ENCODE results near the gene TMEM150A.

DNA sequence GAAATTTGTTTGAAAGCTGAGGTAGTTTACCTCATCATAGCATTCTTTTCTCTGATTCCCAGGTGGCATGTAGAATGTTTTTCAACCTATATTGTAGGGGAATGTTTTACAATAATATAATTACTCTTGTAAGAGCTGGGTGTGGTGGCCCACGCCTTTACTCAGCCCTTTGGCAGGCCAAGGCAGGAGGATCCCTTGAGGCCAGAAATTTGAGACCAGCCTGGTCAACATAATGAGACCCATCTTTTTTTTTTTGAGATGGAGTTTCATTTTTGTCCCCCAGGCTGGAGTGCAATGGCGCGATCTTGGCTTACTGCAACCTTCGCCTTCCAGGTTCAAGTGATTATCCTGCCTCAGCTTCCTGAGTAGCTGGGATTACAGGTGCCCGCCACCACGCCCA lies 17.1 kb upstream of the TMEM150A start:
- TF ChIP-seq, protein P1, sequence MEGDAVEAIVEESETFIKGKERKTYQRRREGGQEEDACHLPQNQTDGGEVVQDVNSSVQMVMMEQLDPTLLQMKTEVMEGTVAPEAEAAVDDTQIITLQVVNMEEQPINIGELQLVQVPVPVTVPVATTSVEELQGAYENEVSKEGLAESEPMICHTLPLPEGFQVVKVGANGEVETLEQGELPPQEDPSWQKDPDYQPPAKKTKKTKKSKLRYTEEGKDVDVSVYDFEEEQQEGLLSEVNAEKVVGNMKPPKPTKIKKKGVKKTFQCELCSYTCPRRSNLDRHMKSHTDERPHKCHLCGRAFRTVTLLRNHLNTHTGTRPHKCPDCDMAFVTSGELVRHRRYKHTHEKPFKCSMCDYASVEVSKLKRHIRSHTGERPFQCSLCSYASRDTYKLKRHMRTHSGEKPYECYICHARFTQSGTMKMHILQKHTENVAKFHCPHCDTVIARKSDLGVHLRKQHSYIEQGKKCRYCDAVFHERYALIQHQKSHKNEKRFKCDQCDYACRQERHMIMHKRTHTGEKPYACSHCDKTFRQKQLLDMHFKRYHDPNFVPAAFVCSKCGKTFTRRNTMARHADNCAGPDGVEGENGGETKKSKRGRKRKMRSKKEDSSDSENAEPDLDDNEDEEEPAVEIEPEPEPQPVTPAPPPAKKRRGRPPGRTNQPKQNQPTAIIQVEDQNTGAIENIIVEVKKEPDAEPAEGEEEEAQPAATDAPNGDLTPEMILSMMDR (IDR thresholded peaks at IDR 0.05; ENCODE audit: poor library complexity, severe bottlenecking) = no peak
- TF ChIP-seq SMC3 (conservative IDR thresholded peaks at IDR 0.05; ENCODE audit: poor library complexity) = no peak
- no peak for TF ChIP-seq EZH2 (IDR thresholded peaks at IDR 0.05; ENCODE audit: borderline replicate concordance, insufficient read depth, low read length, poor library complexity, severe bottlenecking)
- TF ChIP-seq POLR2AphosphoS5 (IDR thresholded peaks at IDR 0.05) = no peak
- TF ChIP-seq, protein P2, sequence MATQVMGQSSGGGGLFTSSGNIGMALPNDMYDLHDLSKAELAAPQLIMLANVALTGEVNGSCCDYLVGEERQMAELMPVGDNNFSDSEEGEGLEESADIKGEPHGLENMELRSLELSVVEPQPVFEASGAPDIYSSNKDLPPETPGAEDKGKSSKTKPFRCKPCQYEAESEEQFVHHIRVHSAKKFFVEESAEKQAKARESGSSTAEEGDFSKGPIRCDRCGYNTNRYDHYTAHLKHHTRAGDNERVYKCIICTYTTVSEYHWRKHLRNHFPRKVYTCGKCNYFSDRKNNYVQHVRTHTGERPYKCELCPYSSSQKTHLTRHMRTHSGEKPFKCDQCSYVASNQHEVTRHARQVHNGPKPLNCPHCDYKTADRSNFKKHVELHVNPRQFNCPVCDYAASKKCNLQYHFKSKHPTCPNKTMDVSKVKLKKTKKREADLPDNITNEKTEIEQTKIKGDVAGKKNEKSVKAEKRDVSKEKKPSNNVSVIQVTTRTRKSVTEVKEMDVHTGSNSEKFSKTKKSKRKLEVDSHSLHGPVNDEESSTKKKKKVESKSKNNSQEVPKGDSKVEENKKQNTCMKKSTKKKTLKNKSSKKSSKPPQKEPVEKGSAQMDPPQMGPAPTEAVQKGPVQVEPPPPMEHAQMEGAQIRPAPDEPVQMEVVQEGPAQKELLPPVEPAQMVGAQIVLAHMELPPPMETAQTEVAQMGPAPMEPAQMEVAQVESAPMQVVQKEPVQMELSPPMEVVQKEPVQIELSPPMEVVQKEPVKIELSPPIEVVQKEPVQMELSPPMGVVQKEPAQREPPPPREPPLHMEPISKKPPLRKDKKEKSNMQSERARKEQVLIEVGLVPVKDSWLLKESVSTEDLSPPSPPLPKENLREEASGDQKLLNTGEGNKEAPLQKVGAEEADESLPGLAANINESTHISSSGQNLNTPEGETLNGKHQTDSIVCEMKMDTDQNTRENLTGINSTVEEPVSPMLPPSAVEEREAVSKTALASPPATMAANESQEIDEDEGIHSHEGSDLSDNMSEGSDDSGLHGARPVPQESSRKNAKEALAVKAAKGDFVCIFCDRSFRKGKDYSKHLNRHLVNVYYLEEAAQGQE (IDR thresholded peaks at IDR 0.05; ENCODE audit: borderline replicate concordance) = no peak
- TF ChIP-seq MXI1 (conservative IDR thresholded peaks at IDR 0.05; ENCODE audit: poor library complexity, severe bottlenecking) = no peak
- TF ChIP-seq TAF1 (IDR thresholded peaks at IDR 0.05; ENCODE audit: low read depth) = no peak
- TF ChIP-seq EP300 (conservative IDR thresholded peaks at IDR 0.05; ENCODE audit: poor library complexity, severe bottlenecking) = no peak
